ENCODE results near the gene SPEN. TPM values are rescaled to one million over a fixed set of nuclear protein-coding genes. Genes with fewer than 3 reads are reported as not detected.

Gene SPEN
- total and polyA plus RNA-seq, 10 of the 15 experiments (the other 5 are each of a cell fraction or from before 2014, with no cell fraction given) = 5.2 to 58.7 (median 20.1) TPM

- ChIA-PET SMC1A (ENCODE audit: uncharacterized antibody, unreplicated experiment) (interaction anchor here (0.8 to 5.0 kb wide), 21 partner anchors 10 to 274 kb away, joined by 3 to 53 read pairs (median 4); no protein-coding TSS in a partner anchor), RAD21 (ENCODE audit: unreplicated experiment) (interaction anchor here (0.7 to 5.3 kb wide), 17 partner anchors 13 to 159 kb away, joined by 3 to 116 read pairs (median 6); partner anchors contain the start of gene SPEN), POLR2A (interaction anchor here (0.5 to 3.5 kb wide), 12 partner anchors 8 to 434 kb away, joined by 3 to 45 read pairs (median 6); partner anchors contain the start of gene SPEN), CTCF (interaction anchor here (0.7 to 5.1 kb wide), 8 partner anchors 12 to 460 kb away, joined by 3 to 68 read pairs (median 6); partner anchors contain the start of gene SRARP)
- peak overlapping the region; percentile 70 for H3K9ac ChIP-seq (ENCODE audit: control insufficient read depth, insufficient read depth, low read length)
- peak overlapping the region; percentile 95 for H3K4me3 ChIP-seq
- peaks cover 4% of the 10 kb centered on the region for H3K4me1 ChIP-seq (ENCODE audit: control insufficient read depth, insufficient read depth, low read length)
- FAIRE-seq (peak; percentile 72), DNase-seq (ENCODE audit: low read depth, low spot score) (no peak), ATAC-seq (peak; percentile 71)
- 2% methylated on average over 9 of the region's 9 CpGs for WGBS (ENCODE audit: insufficient coverage, insufficient replicate concordance, low lambda C conversion rate, missing lambda C conversion rate)
- H3K79me2 ChIP-seq (ENCODE audit: control insufficient read depth, insufficient read depth, low read length) = peaks cover 20% of the 10 kb centered on the region
- H3K36me3 ChIP-seq (ENCODE audit: control insufficient read depth in 2 of 2, insufficient read depth in 2 of 2, low read length in 1 of 2) = peaks cover 5 to 14% of the 10 kb centered on the region in 2 experiments
- no peaks in the 10 kb centered on the region for H3K27me3 ChIP-seq (replicated peaks in 1 of 2; ENCODE audit: control insufficient read depth in 2 of 2, insufficient read depth in 2 of 2, low read length in 1 of 2)
- intact Hi-C loops (cut with micrococcal nuclease; ENCODE audit: unreplicated experiment) = loop anchor here (1.0 to 10.0 kb wide), 3 partner anchors 9 to 450 kb away; partner anchors contain the start of genes CASP9 and DNAJC16
- in situ Hi-C loops (cut with MboI) = no loop called here
- H2AFZ ChIP-seq (ENCODE audit: control insufficient read depth, low read depth, low read length) = peak overlapping the region; percentile 48
- no peaks in the 10 kb centered on the region for H4K20me1 ChIP-seq (ENCODE audit: control insufficient read depth, insufficient read depth)
- H3K27ac ChIP-seq (ENCODE audit: control insufficient read depth, insufficient read depth) = peak overlapping the region; percentile 80
- BruUV-seq (replicated peaks) = TSS peak; percentile 81
- peaks cover 5% of the 10 kb centered on the region; the same call in 2 of the 3 replicates for H3K9me3 ChIP-seq (replicated peaks; ENCODE audit: control insufficient read depth, insufficient read depth, low read length)
- H3K4me2 ChIP-seq (ENCODE audit: control insufficient read depth, insufficient read depth) = peak overlapping the region; percentile 75
- TF ChIP-seq PKNOX1 (IDR thresholded peaks at IDR 0.05) = peak; percentile 80
- TF ChIP-seq CBX3 (IDR thresholded peaks at IDR 0.05; ENCODE audit: borderline replicate concordance, low read depth) = no peak
- no peak for TF ChIP-seq ETV6 (conservative IDR thresholded peaks at IDR 0.05 in 1 of 2, IDR thresholded peaks at IDR 0.05 in 1 of 2; ENCODE audit: borderline replicate concordance in 1 of 2, low read depth in 1 of 2)
- no peak for TF ChIP-seq RELA (IDR thresholded peaks at IDR 0.05; ENCODE audit: borderline replicate concordance, partially characterized antibody)
- no peak for TF ChIP-seq MYC (IDR thresholded peaks at IDR 0.05; ENCODE audit: insufficient read depth, insufficient read length, insufficient replicate concordance, low read length, severe bottlenecking)
- TF ChIP-seq PML (IDR thresholded peaks at IDR 0.05; ENCODE audit: low read length) = peak; percentile 26; the same call in 1 of the 2 replicates
- no peak for TF ChIP-seq RCOR1 (conservative IDR thresholded peaks at IDR 0.05; ENCODE audit: low read depth, low read length)
- TF ChIP-seq MEF2A (IDR thresholded peaks at IDR 0.05; ENCODE audit: insufficient read depth, low read depth, low read length) = 0 out of 2 replicates have a peak, but pooled peaks have one; percentile 1
- TF ChIP-seq SP1 (IDR thresholded peaks at IDR 0.05; ENCODE audit: low read depth, low read length) = no peak
- 0 out of 2 replicates have a peak, but pooled peaks have one; percentile 48 for TF ChIP-seq SMAD5 (IDR thresholded peaks at IDR 0.05; ENCODE audit: low read depth)
- no peak for TF ChIP-seq TCF3 (IDR thresholded peaks at IDR 0.05; ENCODE audit: borderline replicate concordance, insufficient read depth, low read depth, low read length)
- no peak for TF ChIP-seq SUPT20H (IDR thresholded peaks at IDR 0.05; ENCODE audit: borderline replicate concordance, control insufficient read depth, low read depth, low read length)
- no peak for TF ChIP-seq BACH1 (IDR thresholded peaks at IDR 0.05; ENCODE audit: borderline replicate concordance)
- no peak for TF ChIP-seq IRF5 (IDR thresholded peaks at IDR 0.05; ENCODE audit: borderline replicate concordance)
- no peak for TF ChIP-seq FOXK2 (IDR thresholded peaks at IDR 0.05)
- no peak for TF ChIP-seq NFYB (IDR thresholded peaks at IDR 0.05; ENCODE audit: insufficient read depth, low read depth, low read length)
- no peak for TF ChIP-seq ZNF687 (IDR thresholded peaks at IDR 0.05)
Observed at GRCh38 chr1:15974855-15975254, 127.3 kb downstream of the SPEN start.
